Non-pigmented ciliary epithelial cell (primary cell): ENCODE measurements around the gene GCLM.
"Not testable (repeated sequence)": the region's sequence is repeated elsewhere in the genome, so short reads cannot be mapped to it uniquely, and the experiment has no call there.

ENCODE experiments used
- DNase-seq: peaks from one replicate; pipeline ENCODE4 v3.0.0-alpha.2; 2010; ENCODE audit warnings: low read depth

GCLM gene

GRCh38 chr1:93909146-93910050 is at the start of gene GCLM:
Gene GCLM (minus strand): TSS chr1:93909430. CDS start chr1:93909163, 267 bp downstream.
- peak; percentile 74 for DNase-seq

GRCh38 chr1:93958726-93959100 is 49.5 kb upstream of the GCLM start:
- no peak for DNase-seq

- DNase-seq, result no peak
Observed at GRCh38 chr1:93958032-93958725, 48.9 kb upstream of the GCLM start.

GRCh38 chr1:93955765-93956164 is 46.5 kb upstream of the GCLM start:
- no peak for DNase-seq

- DNase-seq, result not testable (repeated sequence)
Observed at GRCh38 chr1:93947002-93947686, 37.9 kb upstream of the GCLM start.

GRCh38 chr1:93938461-93939145 is 29.4 kb upstream of the GCLM start:
- DNase-seq, result no peak

- DNase-seq, result no peak
Observed at GRCh38 chr1:93937997-93938396, 28.8 kb upstream of the GCLM start.

- DNase-seq, result no peak
Observed at GRCh38 chr1:93925206-93925605, 16.0 kb upstream of the GCLM start.

- no peak for DNase-seq
Observed at GRCh38 chr1:93919780-93920179, 10.6 kb upstream of the GCLM start.

- DNase-seq, result no peak
Observed at GRCh38 chr1:93917302-93917701, 8.1 kb upstream of the GCLM start.

GRCh38 chr1:93910880-93911279 is 1.6 kb upstream of the GCLM start:
- not testable (repeated sequence) for DNase-seq

- no peak for DNase-seq
Observed at GRCh38 chr1:93910305-93910704, 1.1 kb upstream of the GCLM start.

GRCh38 chr1:93908394-93909145 is 660 bp downstream of the GCLM start:
- DNase-seq, result no peak

GRCh38 chr1:93907718-93908117 is 1.5 kb downstream of the GCLM start:
- no peak for DNase-seq

- DNase-seq, result no peak
Observed at GRCh38 chr1:93906480-93906879, 2.8 kb downstream of the GCLM start.

- DNase-seq, result no peak
Observed at GRCh38 chr1:93905734-93906133, 3.5 kb downstream of the GCLM start.

GRCh38 chr1:93905051-93905450 is 4.2 kb downstream of the GCLM start:
- no peak for DNase-seq

- DNase-seq, result no peak
Observed at GRCh38 chr1:93904228-93904627, 5.0 kb downstream of the GCLM start.

- DNase-seq, result no peak
Observed at GRCh38 chr1:93900723-93901504, 8.3 kb downstream of the GCLM start.

GRCh38 chr1:93899543-93900207 is 9.6 kb downstream of the GCLM start:
- DNase-seq, result no peak
